NCI-H2107 treated with DMSO at 0.1 percent for 48 hours (cell line): ENCODE results near the gene FFAR1.

Source experiments
- DNase-seq: peaks from one replicate; lab custom pipeline; 2025; ENCODE audit not compliant: unreplicated experiment; lab: John Stamatoyannopoulos, UW

The FFAR1 gene

GRCh38 chr19:35314858-35315470, 32.7 kb upstream of the FFAR1 start:
- no peak for DNase-seq

GRCh38 chr19:35315883-35316282, 31.8 kb upstream of the FFAR1 start:
- no peak for DNase-seq

GRCh38 chr19:35316560-35316959, 31.1 kb upstream of the FFAR1 start:
- DNase-seq, result no peak

GRCh38 chr19:35317464-35318043, 30.1 kb upstream of the FFAR1 start:
- DNase-seq, result no peak

- no peak for DNase-seq
Measured at GRCh38 chr19:35318679-35319448, 28.8 kb upstream of the FFAR1 start.

GRCh38 chr19:35320065-35320713, 27.5 kb upstream of the FFAR1 start:
- no peak for DNase-seq

GRCh38 chr19:35321291-35321690, 26.4 kb upstream of the FFAR1 start:
- no peak for DNase-seq

- DNase-seq, result no peak
Measured at GRCh38 chr19:35322014-35322413, 25.7 kb upstream of the FFAR1 start.

- no peak for DNase-seq
Measured at GRCh38 chr19:35327642-35328041, 20.1 kb upstream of the FFAR1 start.

GRCh38 chr19:35328851-35329285, 18.8 kb upstream of the FFAR1 start, which contains the start of gene CD22:
Gene CD22 (plus strand): TSS chr19:35329187. CDS start chr19:35332041, 2,854 bp downstream.
- DNase-seq, result no peak

- DNase-seq, result no peak
Measured at GRCh38 chr19:35329323-35329722, 18.4 kb upstream of the FFAR1 start.

GRCh38 chr19:35330475-35330874, 17.2 kb upstream of the FFAR1 start:
- DNase-seq, result no peak

- DNase-seq, result no peak
Measured at GRCh38 chr19:35331551-35332214, 16.0 kb upstream of the FFAR1 start.

- no peak for DNase-seq
Measured at GRCh38 chr19:35332817-35333216, 14.9 kb upstream of the FFAR1 start.

GRCh38 chr19:35334144-35334753, 13.5 kb upstream of the FFAR1 start:
- DNase-seq, result no peak

- no peak for DNase-seq
Measured at GRCh38 chr19:35336166-35336955, 11.3 kb upstream of the FFAR1 start.

- DNase-seq, result no peak
Measured at GRCh38 chr19:35337097-35337983, 10.4 kb upstream of the FFAR1 start.

- DNase-seq, result no peak
Measured at GRCh38 chr19:35337984-35338296, 9.8 kb upstream of the FFAR1 start.

- DNase-seq, result no peak
Measured at GRCh38 chr19:35340431-35340830, 7.3 kb upstream of the FFAR1 start.
